HUES64 (cell line): ENCODE measurements around the gene ATP6V0A1.
A peak's percentile ranks its signal among the peaks of the same experiment; 100 is the strongest.

Experiments
- H3K27ac ChIP-seq: 2 replicates; pipeline ENCODE4 v1.7.0; 2013; ENCODE audit warnings: low read depth, low read length, inconsistent platforms
- H3K27me3 ChIP-seq: 2 replicates; pipeline ENCODE4 v1.6.1; 2013; ENCODE audit warnings: mild to moderate bottlenecking, low read length; ENCODE audit not compliant: insufficient read depth
- H3K36me3 ChIP-seq: 2 replicates; pipeline ENCODE4 v1.6.1; 2013; ENCODE audit warnings: mild to moderate bottlenecking, low read length; ENCODE audit not compliant: insufficient read depth
- H3K4me1 ChIP-seq: 2 replicates; pipeline ENCODE4 v1.6.1; 2013; ENCODE audit warnings: mild to moderate bottlenecking, low read length, moderate library complexity; ENCODE audit not compliant: insufficient read depth
- H3K4me3 ChIP-seq: 2 replicates; pipeline ENCODE4 v1.5.1; 2013; ENCODE audit warnings: mild to moderate bottlenecking, low read length, moderate library complexity
- H3K9ac ChIP-seq: 2 replicates; pipeline ENCODE4 v1.6.1; 2013; ENCODE audit warnings: mild to moderate bottlenecking, low read depth, low read length
- H3K9me3 ChIP-seq: 2 replicates; pipeline ENCODE4 v1.6.1; 2013; ENCODE audit warnings: low read depth, low read length; ENCODE audit not compliant: insufficient read depth
- WGBS: fragments of 150-250, 120-280 bp; methylation state at CpG from one replicate; pipeline ENCODE4 v1.1.7; 2013; ENCODE audit warnings: missing lambda C conversion rate; 5-methylcytosine and 5-hydroxymethylcytosine counted together

The ATP6V0A1 gene

DNA sequence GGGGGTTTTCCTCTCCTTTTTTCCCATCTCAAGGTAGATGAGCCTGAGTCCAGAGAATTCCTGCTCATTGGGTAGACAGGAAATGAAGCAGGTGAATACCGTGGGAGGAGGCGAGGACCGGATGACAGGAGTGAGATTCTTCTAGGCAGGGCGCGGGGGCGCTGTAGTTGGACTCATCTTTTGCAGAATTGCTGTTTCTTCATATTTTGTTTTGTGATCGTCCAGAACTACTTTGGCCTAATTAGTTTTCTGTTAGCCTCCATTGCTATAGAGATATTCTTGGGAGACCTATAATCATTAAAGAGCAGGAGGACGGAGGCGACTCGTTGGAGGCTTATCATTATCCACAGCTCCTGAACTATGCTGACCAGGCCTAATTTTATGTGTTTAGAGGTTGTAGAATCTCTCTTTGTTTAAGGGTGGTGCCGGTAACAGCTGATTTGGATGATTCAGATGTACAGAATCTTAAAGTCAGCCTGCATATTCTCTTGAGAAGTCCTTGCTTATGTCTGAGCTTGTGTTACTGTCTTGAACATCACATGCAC is 650 bp downstream of the ATP6V0A1 start:
- 20% methylated on average over 10 of the region's 11 CpGs for WGBS
- Histone ChIP-seq H3K4me1 (peaks cover 22% of the 10 kb centered on the region), H3K4me3 (peak overlapping the region; percentile 80), H3K27ac (peak overlapping the region; percentile 55; the same call in 1 of the 2 replicates), H3K36me3 (peaks cover 25% of the 10 kb centered on the region), H3K9ac (peak overlapping the region; percentile 53; the same call in 1 of the 2 replicates), H3K9me3 (no peaks in the 10 kb centered on the region), H3K27me3 (no peaks in the 10 kb centered on the region)

DNA sequence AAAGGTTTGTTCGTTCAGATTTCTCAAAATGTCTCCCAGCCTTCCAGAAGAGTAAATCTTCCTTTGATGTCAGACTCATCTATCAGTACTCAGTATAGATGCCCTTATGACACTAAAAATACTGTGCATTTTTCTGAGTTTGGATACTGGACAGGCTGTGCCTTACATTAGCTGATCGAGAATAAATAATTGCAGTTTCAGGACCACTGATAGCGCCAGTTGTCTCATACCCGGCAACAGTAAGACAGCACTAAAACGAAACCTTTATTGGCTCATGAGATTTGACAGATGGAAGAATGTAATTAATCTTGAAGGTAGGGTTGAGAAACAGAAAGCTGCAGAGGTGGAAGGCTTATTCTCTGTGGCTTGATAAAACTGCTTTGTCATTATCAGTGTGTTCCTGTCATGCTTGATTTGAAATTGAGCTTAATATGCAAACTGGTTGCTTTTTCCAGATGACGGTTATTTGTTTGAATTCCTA is 1.2 kb downstream of the ATP6V0A1 start:
- Histone ChIP-seq H3K4me3 (peak overlapping the region; percentile 80), H3K27me3 (no peaks in the 10 kb centered on the region), H3K9ac (no peak overlapping the region), H3K4me1 (peaks cover 22% of the 10 kb centered on the region), H3K27ac (no peak overlapping the region), H3K9me3 (no peaks in the 10 kb centered on the region), H3K36me3 (peaks cover 25% of the 10 kb centered on the region)
- WGBS: 79% methylated on average over 6 of the region's 6 CpGs

DNA sequence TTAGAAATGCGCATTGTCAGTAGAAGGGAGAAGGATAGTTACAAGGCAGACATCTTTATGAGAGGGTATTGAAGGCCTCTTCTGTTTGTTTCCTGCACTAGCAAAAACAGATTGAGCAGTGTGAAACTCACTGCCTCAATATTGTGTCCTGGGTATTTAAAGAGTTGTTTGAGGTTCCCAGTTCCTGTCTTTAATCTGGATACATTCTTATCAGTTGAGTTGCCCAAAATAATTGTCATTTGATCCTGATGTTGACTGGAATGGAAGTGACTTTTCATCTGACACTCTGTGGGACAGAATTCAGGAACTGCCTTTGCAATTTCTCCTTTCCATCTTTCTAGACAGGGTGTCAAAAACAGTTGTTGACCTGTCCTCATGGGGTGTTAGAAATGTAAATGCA is 1.7 kb downstream of the ATP6V0A1 start:
- Histone ChIP-seq H3K27me3 (no peaks in the 10 kb centered on the region), H3K4me1 (peaks cover 22% of the 10 kb centered on the region), H3K4me3 (peak overlapping the region; percentile 80; the same call in 1 of the 2 replicates), H3K27ac (no peak overlapping the region), H3K9ac (no peak overlapping the region), H3K36me3 (peaks cover 25% of the 10 kb centered on the region), H3K9me3 (no peaks in the 10 kb centered on the region)
- WGBS: 93% methylated on average over 1 of the region's 1 CpG

DNA sequence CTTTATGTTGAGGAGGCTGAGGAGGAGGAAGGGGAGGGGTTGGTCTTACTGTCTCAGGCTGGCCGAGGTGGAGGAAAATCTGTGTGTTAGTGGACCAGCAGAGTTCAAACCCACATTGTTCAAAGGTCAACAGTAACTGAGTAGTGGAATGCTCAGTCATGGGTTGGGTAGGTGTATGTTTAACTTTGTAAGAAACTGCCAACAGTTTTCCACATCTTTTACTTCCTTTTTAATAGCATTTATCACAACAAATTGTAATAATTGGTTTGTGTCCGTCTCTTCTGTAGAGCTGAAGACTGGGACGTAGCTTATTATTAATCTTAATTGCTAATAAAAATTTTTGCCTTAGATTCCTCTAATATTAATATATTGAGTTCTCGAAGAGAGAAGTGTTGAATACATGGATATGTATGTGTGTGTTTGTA is 5.3 kb downstream of the ATP6V0A1 start:
- H3K36me3 ChIP-seq: peaks cover 56% of the 10 kb centered on the region
- 86% methylated on average over 2 of the region's 4 CpGs for WGBS
- no peaks in the 10 kb centered on the region for H3K9me3 ChIP-seq

DNA sequence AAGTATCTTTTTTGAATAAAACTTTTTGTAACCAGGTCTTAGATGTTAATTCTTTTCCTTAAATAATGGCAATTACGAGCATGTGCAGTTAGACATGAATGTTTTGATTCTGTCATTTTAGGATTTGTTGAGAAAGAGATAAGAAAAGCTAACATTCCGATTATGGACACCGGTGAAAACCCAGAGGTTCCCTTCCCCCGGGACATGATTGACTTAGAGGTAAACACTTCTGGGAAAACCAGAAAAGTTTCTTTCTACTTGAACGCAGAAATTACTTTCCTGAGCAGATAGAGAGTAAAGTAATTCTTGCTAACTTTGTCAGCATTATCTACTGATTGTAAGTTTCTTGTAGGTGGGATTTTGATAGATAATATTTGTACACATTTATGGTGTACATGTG is 9.2 kb downstream of the ATP6V0A1 start:
- H3K9ac ChIP-seq: no peak overlapping the region
- no peaks in the 10 kb centered on the region for H3K4me1 ChIP-seq
- WGBS: 93% methylated on average over 5 of the region's 5 CpGs
- no peak overlapping the region for H3K27ac ChIP-seq
- H3K4me3 ChIP-seq: no peak overlapping the region
- no peaks in the 10 kb centered on the region for H3K9me3 ChIP-seq
- H3K36me3 ChIP-seq: peaks cover 68% of the 10 kb centered on the region
- no peaks in the 10 kb centered on the region for H3K27me3 ChIP-seq

More for the DNA sequence above, 5.3 kb downstream of the ATP6V0A1 start:
- Histone ChIP-seq H3K4me3 (no peak overlapping the region), H3K4me1 (peaks cover 13% of the 10 kb centered on the region), H3K9ac (no peak overlapping the region), H3K27me3 (no peaks in the 10 kb centered on the region), H3K27ac (no peak overlapping the region)

DNA sequence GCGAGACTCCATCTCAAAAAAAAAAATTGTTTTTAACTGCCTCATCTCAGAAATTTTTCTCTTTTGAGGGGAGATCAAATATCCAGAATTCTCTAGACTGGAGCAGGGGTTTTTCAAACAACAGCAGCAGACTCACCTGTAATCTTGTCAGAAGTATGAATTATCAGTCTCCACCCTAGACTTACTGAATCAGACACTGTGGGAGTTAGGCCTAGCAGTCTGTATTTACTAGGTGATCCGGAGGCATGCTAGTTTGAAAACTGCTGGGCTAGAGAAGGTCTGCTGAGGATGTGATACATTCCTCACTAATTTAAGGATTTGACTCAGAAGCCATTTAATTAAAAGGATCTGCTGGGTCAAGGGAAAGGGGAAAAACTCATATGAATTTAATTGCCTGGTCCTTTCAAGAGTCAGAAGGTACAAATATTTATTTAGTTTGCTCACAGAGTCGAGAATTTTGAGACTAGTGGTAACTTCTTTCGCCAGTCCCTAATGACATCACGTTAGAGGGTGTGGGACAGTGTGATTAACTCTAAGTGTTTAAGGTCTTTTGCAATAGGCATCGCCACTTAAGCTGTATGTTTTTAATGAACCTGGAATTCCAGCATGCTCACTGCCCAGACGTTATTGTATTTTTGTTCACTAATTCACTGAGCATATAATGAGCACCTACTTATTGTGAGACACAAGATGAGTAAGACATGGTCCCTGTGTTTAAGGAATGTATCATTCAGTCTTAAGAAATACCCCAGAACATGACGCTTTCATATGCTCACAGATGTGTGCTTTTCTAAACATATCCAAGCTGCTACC is 14.2 kb downstream of the ATP6V0A1 start:
- Histone ChIP-seq H3K4me1 (no peaks in the 10 kb centered on the region), H3K27me3 (no peaks in the 10 kb centered on the region), H3K9ac (no peak overlapping the region), H3K27ac (no peak overlapping the region), H3K36me3 (peaks cover 85% of the 10 kb centered on the region), H3K4me3 (no peak overlapping the region), H3K9me3 (no peaks in the 10 kb centered on the region)
- 95% methylated on average over 8 of the region's 8 CpGs for WGBS

DNA sequence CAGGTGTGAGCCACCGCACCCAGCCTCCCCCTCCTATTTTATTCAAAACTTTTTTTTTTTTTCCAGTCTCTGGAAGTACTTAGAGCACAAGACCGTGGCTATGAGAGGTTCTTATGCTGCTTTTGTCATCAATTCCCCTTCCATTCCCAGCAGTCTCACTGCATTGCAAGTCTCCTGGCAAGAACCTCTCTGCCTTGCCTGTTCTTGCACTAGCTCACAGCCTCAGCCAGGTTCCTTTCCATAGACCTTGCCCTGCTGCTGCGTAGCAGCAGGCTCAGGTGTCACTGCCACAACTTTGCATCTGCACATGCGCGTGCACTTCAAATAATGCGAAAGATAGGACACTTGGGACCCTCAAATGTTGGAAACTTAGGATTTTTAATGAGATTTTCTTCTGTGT is 15.6 kb downstream of the ATP6V0A1 start:
- Histone ChIP-seq H3K4me3 (no peak overlapping the region), H3K27me3 (no peaks in the 10 kb centered on the region), H3K9ac (no peak overlapping the region), H3K4me1 (no peaks in the 10 kb centered on the region), H3K36me3 (peaks cover 83% of the 10 kb centered on the region), H3K27ac (no peak overlapping the region), H3K9me3 (no peaks in the 10 kb centered on the region)
- WGBS: 96% methylated on average over 6 of the region's 6 CpGs

DNA sequence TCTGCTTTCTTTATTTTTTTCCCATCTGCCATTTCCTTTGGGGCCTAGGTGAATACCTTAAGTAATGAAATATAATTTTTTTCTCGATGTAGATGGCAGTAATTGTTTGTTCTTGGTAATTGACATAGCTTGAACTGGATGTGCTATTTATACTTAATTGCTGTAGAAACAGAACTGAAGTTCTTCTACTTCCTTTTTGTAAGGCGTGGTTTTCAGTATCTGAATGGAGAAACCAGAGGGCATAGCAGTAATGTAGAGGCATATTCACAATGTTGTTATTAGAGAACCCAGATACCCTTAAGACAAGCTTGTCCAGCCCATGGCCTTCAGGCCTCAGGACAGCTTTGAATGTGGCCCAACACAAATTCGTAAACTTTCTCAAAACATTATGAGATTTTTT is 16.4 kb downstream of the ATP6V0A1 start:
- Histone ChIP-seq H3K27ac (no peak overlapping the region), H3K9ac (no peak overlapping the region), H3K9me3 (no peaks in the 10 kb centered on the region), H3K4me3 (no peak overlapping the region), H3K36me3 (peaks cover 84% of the 10 kb centered on the region), H3K4me1 (no peaks in the 10 kb centered on the region), H3K27me3 (no peaks in the 10 kb centered on the region)
- 100% methylated on average over 2 of the region's 3 CpGs for whole genome bisulfite sequencing

DNA sequence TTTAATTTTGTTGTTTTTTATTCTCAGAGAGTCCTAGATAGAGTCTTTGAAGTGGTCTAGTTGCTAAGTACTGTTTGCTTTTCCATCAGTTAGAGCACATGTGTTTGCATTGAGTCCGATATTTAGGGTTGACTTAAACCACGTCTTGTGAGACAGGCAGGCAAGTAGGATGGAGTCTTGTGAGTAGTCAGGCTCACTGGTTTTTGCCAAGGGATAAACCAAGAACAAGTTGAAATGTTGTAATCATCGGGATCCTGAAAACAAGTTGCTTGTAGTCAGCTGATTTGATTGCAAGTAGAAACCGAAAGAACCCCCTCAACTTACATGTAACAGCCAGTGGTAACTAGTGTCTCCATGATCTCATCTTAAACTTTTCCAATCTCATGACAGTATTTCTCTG is 17.2 kb downstream of the ATP6V0A1 start:
- H3K9me3 ChIP-seq: no peaks in the 10 kb centered on the region
- no peaks in the 10 kb centered on the region for H3K4me1 ChIP-seq
- H3K27ac ChIP-seq: no peak overlapping the region
- H3K9ac ChIP-seq: no peak overlapping the region
- peaks cover 84% of the 10 kb centered on the region for H3K36me3 ChIP-seq
- 96% methylated on average over 4 of the region's 4 CpGs for WGBS
- no peak overlapping the region for H3K4me3 ChIP-seq
- H3K27me3 ChIP-seq: no peaks in the 10 kb centered on the region

DNA sequence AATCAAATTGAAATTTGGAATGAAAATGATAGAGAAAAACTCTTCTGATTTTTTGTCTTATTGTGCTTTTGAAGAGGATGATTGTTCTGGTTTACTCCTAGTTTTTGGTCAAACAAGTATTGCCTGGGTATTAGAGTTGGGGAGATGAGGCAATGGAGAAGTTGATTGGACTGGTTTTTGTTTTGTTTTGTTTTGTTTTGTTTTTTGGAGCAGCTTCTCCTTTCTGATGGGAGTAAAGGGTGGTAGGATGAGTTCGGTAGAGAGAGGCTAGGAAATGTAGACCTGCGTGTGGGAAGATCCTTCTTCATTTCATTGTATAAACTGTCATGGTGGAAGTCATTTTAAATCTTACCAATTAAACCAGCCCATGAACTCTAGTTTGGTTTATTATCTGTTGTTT is 17.7 kb downstream of the ATP6V0A1 start:
- Histone ChIP-seq H3K27me3 (no peaks in the 10 kb centered on the region), H3K36me3 (peaks cover 88% of the 10 kb centered on the region), H3K4me1 (no peaks in the 10 kb centered on the region), H3K9ac (no peak overlapping the region), H3K4me3 (no peak overlapping the region), H3K27ac (no peak overlapping the region), H3K9me3 (no peaks in the 10 kb centered on the region)
- 83% methylated on average over 1 of the region's 2 CpGs for WGBS

DNA sequence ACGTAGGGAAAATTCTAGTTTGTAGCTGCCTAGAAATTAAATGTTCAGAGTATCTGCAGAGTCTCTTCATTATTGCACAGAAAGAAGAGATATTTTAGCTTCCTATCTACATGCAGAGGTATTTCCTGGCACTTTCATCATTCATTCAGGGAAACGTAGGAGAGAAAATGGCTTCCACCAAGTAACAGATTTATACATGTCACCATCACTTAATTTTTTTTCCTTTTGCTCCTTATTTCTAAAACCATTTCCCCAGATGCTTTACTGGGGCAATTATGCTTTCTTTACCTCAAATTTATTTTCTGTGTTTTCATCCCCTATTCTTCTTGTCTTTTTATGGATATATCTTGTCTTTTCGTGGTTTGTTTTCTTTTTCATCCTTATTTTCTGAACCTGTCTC is 18.5 kb downstream of the ATP6V0A1 start:
- Histone ChIP-seq H3K27ac (no peak overlapping the region), H3K27me3 (no peaks in the 10 kb centered on the region), H3K36me3 (peaks cover 89% of the 10 kb centered on the region), H3K9me3 (no peaks in the 10 kb centered on the region), H3K4me1 (no peaks in the 10 kb centered on the region), H3K4me3 (no peak overlapping the region), H3K9ac (no peak overlapping the region)
- 94% methylated on average over 1 of the region's 3 CpGs for WGBS
